Left colon (tissue), 2 donors: ENCODE data around the gene MEF2D. TPM values are rescaled to one million over a fixed set of nuclear protein-coding genes. Genes with fewer than 3 reads are reported as not detected.
A peak's percentile ranks its signal among the peaks of the same experiment; 100 is the strongest.

Experiments used
- ATAC-seq: fragments of 200-7000 bp; cut with Tn5 transposase; one replicate; pipeline ENCODE4 v1.9.1; 2020; ENCODE audit warnings: mild to moderate bottlenecking, moderate library complexity
- DNase-seq, 2 donors: peaks; one replicate each; pipeline ENCODE4 v3.0.0-alpha.2; 2020
- intact Hi-C, 2 donors: fragments of 100-400 bp; cut with DNase I in 1 of 2; cut with micrococcal nuclease in 1 of 2; formaldehyde crosslinking; loops; one replicate each; pipeline versions ENCODE4 v1.11.2 to v1.14.0; 2022; cut with DNase I, micrococcal nuclease
- total RNA-seq, 2 donors: library from RNA; stranded (reverse); fragmentation: NEBNext Ultra II Directional; extraction: Animal tissue kit (Norgen Biotek cat#: 25700); gene quantifications; one replicate each; pipeline ENCODE4 v1.2.1, GENCODE V29; 2021
- donor health status: DM: no; HTN: no; CAD: no.
- donor health status: DM: yes; HTN: yes; CAD: no.

MEF2D gene
- total RNA-seq, 2 donors from 2014 or later, result 45.9 to 66.4 TPM

- ATAC-seq (no peak), DNase-seq (no peak)
- intact Hi-C loops, result no loop called here
Observed at GRCh38 chr1:156437037-156437867, 63.3 kb downstream of the MEF2D start.

- intact Hi-C loops, result no loop called here
- no peak for DNase-seq
- peak; percentile 36 for ATAC-seq
Observed at GRCh38 chr1:156436141-156437036, 64.2 kb downstream of the MEF2D start.

- intact Hi-C loops, result no loop called here
- ATAC-seq (no peak), DNase-seq (peak in 1 of 2 donors; percentile 37)
Observed at GRCh38 chr1:156435545-156436140, 64.9 kb downstream of the MEF2D start.

- intact Hi-C loops, result no loop called here
- ATAC-seq, result no peak
- DNase-seq, result no peak
Observed at GRCh38 chr1:156434989-156435544, 65.5 kb downstream of the MEF2D start.

GRCh38 chr1:156433602-156434001 is 67.0 kb downstream of the MEF2D start:
- intact Hi-C loops, result no loop called here
- ATAC-seq, result no peak
- no peak for DNase-seq

GRCh38 chr1:156433032-156433431 is 67.5 kb downstream of the MEF2D start:
- DNase-seq, result no peak
- intact Hi-C loops, result no loop called here
- ATAC-seq, result no peak

- ATAC-seq (no peak), DNase-seq (no peak)
- intact Hi-C loops, result no loop called here
Observed at GRCh38 chr1:156432669-156433018, 67.9 kb downstream of the MEF2D start.

- DNase-seq, result no peak
- intact Hi-C loops, result no loop called here
- no peak for ATAC-seq
Observed at GRCh38 chr1:156431769-156432668, 68.6 kb downstream of the MEF2D start.

GRCh38 chr1:156431366-156431765 is 69.2 kb downstream of the MEF2D start:
- intact Hi-C loops, result no loop called here
- ATAC-seq (no peak), DNase-seq (no peak)

- intact Hi-C loops, result no loop called here
- DNase-seq, result no peak
- no peak for ATAC-seq
Observed at GRCh38 chr1:156430866-156431265, 69.7 kb downstream of the MEF2D start.

GRCh38 chr1:156430303-156430702 is 70.3 kb downstream of the MEF2D start:
- intact Hi-C loops, result no loop called here
- DNase-seq (no peak), ATAC-seq (no peak)

GRCh38 chr1:156429313-156430060 is 71.1 kb downstream of the MEF2D start:
- intact Hi-C loops, result no loop called here
- DNase-seq (no peak), ATAC-seq (no peak)

GRCh38 chr1:156428746-156429288 is 71.8 kb downstream of the MEF2D start:
- intact Hi-C loops, result no loop called here
- no peak for ATAC-seq
- no peak for DNase-seq

GRCh38 chr1:156427957-156428356 is 72.6 kb downstream of the MEF2D start:
- ATAC-seq (no peak), DNase-seq (no peak)
- intact Hi-C loops, result no loop called here

- DNase-seq (no peak), ATAC-seq (no peak)
- intact Hi-C loops, result no loop called here
Observed at GRCh38 chr1:156425943-156426342, 74.6 kb downstream of the MEF2D start.

GRCh38 chr1:156424806-156425432 is 75.7 kb downstream of the MEF2D start:
- ATAC-seq (no peak), DNase-seq (no peak)
- intact Hi-C loops, result no loop called here
